Central memory CD8-positive, alpha-beta T cell (primary cell): Measurements from ENCODE around the gene REXO4.
"Not testable (repeated sequence)": the region's sequence is repeated elsewhere in the genome, so short reads cannot be mapped to it uniquely, and the experiment has no call there.

ENCODE experiments used
- ATAC-seq: fragments of 150-1000 bp; cut with Tn5 transposase; replicated peaks from 2 replicates; pipeline ENCODE4 v1.10.0; 2022; ENCODE audit warnings: mild to moderate bottlenecking, moderate FRiP score, moderate number of reproducible peaks; ENCODE audit not compliant: poor library complexity, severe bottlenecking; ENCODE audit errors: extremely low read depth
- DNase-seq, 2 donors: peaks; one replicate each; pipeline ENCODE4 v3.0.0; 2021; ENCODE audit warnings: low spot score in 2 of 2
- H3K27ac Mint-ChIP-seq: one replicate; pipeline ENCODE4 v1.8.0; 2022; ENCODE audit warnings: low read depth, mild to moderate bottlenecking, moderate library complexity, mixed read lengths
- H3K27me3 Mint-ChIP-seq: one replicate; pipeline ENCODE4 v1.8.0; 2022; ENCODE audit warnings: mixed read lengths
- H3K36me3 Mint-ChIP-seq: one replicate; pipeline ENCODE4 v1.8.0; 2022; ENCODE audit warnings: mild to moderate bottlenecking, moderate library complexity, mixed read lengths; ENCODE audit not compliant: insufficient read depth
- H3K4me1 Mint-ChIP-seq: one replicate; pipeline ENCODE4 v1.8.0; 2022; ENCODE audit warnings: mixed read lengths
- H3K4me3 Mint-ChIP-seq: one replicate; pipeline ENCODE4 v1.8.0; 2022; ENCODE audit warnings: mild to moderate bottlenecking, moderate library complexity, mixed read lengths
- H3K9me3 Mint-ChIP-seq: one replicate; pipeline ENCODE4 v1.8.0; 2022; ENCODE audit warnings: mixed read lengths

REXO4 gene

GRCh38 chr9:133389025-133389557, 28.7 kb downstream of the REXO4 start:
- no peak for ATAC-seq
- H3K4me1 Mint-ChIP-seq, result no peaks in the 10 kb centered on the region
- DNase-seq, result no peak
- H3K4me3 Mint-ChIP-seq, result no peak overlapping the region
- no peaks in the 10 kb centered on the region for H3K36me3 Mint-ChIP-seq
- no peaks in the 10 kb centered on the region for H3K9me3 Mint-ChIP-seq
- no peak overlapping the region for H3K27ac Mint-ChIP-seq
- peaks cover 16% of the 10 kb centered on the region for H3K27me3 Mint-ChIP-seq

DNA sequence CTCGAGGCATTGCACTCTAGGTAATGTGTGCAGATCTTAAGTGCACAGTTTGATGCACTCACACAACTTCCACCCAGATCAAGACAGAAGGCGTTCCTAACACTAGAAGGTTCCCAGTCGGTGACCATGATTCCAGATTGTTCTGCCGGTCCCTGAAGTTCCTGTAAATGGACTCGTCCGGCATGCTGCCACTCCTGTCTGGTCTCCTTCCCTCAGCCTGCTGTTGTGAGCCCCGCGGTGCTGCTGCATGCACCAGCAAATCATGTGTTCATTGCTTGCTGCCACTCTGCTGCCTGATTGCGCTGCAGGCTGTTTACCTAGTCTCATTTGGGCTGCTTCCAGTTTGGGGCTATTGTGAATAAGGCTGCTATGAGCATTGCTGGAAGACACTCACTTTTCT, 30.1 kb downstream of the REXO4 start:
- ATAC-seq, result no peak
- Mint-ChIP-seq H3K4me1 (no peaks in the 10 kb centered on the region), H3K27ac (no peak overlapping the region), H3K9me3 (no peaks in the 10 kb centered on the region), H3K27me3 (peaks cover 16% of the 10 kb centered on the region), H3K36me3 (no peaks in the 10 kb centered on the region), H3K4me3 (no peak overlapping the region)
- DNase-seq, result no peak

GRCh38 chr9:133386338-133386737, 31.5 kb downstream of the REXO4 start:
- Mint-ChIP-seq H3K27me3 (peaks cover 16% of the 10 kb centered on the region), H3K9me3 (no peaks in the 10 kb centered on the region), H3K4me1 (no peaks in the 10 kb centered on the region), H3K4me3 (no peak overlapping the region), H3K27ac (no peak overlapping the region), H3K36me3 (no peaks in the 10 kb centered on the region)
- no peak for ATAC-seq
- no peak for DNase-seq

DNA sequence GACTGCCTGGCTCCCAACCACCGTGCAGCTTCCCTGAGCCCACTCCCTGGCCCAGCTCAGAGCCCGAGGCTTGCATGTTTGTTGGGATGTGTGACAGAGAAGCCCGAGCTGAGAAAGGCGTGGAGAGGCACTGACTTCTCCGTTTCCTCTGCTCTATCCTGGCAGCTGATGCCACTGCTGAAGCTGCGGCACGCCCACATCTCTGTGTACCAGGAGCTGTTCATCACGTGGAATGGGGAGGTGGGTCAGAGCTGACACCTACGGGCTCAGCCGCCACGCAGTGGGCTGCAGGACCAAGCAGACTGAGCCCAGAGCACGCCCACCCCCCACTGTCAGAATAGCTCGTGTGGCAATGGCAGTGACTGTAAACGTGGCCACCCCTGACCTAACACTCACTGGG, 32.4 kb downstream of the REXO4 start:
- no peaks in the 10 kb centered on the region for H3K9me3 Mint-ChIP-seq

DNA sequence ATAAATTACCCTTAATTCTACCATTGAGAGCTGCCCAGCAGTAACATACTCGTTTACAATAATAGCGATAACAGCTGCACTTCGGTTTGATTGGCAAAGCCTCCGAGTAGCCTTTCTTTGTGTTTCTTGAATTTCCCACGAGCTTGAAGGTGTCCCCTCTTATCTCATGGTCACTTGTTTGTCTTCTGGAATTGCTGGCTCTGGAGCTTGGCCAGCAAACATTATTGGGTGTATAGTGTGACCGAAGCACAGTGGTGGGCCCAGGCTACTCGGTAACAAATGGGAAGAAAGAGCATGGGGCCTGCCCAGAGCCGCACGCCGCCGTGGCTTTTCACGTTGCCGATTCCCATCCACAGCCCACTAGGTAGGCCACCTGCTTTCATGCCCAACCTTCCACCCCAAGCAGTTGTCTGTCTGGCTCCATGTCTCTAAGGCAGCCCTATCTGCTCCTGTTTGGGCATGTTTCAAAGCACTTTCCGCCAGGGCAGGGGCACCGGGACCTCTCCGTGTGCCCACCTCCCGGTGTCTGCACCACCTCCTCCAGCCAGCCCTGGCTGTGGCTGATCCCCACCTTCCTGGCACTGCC, 33.0 kb downstream of the REXO4 start:
- no peaks in the 10 kb centered on the region for H3K9me3 Mint-ChIP-seq
- no peak overlapping the region for H3K27ac Mint-ChIP-seq
- H3K27me3 Mint-ChIP-seq, result peaks cover 5% of the 10 kb centered on the region
- no peak for ATAC-seq
- no peaks in the 10 kb centered on the region for H3K36me3 Mint-ChIP-seq
- no peaks in the 10 kb centered on the region for H3K4me1 Mint-ChIP-seq
- no peak for DNase-seq
- H3K4me3 Mint-ChIP-seq, result no peak overlapping the region

More for the DNA sequence above, 32.4 kb downstream of the REXO4 start:
- Mint-ChIP-seq H3K4me1 (no peaks in the 10 kb centered on the region), H3K27me3 (peaks cover 12% of the 10 kb centered on the region), H3K36me3 (no peaks in the 10 kb centered on the region), H3K27ac (no peak overlapping the region), H3K4me3 (no peak overlapping the region)
- DNase-seq, result no peak
- ATAC-seq, result no peak

GRCh38 chr9:133383438-133383837, 34.4 kb downstream of the REXO4 start:
- H3K9me3 Mint-ChIP-seq, result no peaks in the 10 kb centered on the region
- no peaks in the 10 kb centered on the region for H3K36me3 Mint-ChIP-seq
- no peak overlapping the region for H3K4me3 Mint-ChIP-seq
- H3K27ac Mint-ChIP-seq, result no peak overlapping the region
- ATAC-seq (no peak), DNase-seq (no peak)
- no peaks in the 10 kb centered on the region for H3K27me3 Mint-ChIP-seq
- no peaks in the 10 kb centered on the region for H3K4me1 Mint-ChIP-seq

GRCh38 chr9:133382507-133383141, 35.2 kb downstream of the REXO4 start:
- no peaks in the 10 kb centered on the region for H3K9me3 Mint-ChIP-seq
- ATAC-seq (no peak), DNase-seq (no peak)
- no peaks in the 10 kb centered on the region for H3K36me3 Mint-ChIP-seq
- no peak overlapping the region for H3K27ac Mint-ChIP-seq
- no peaks in the 10 kb centered on the region for H3K4me1 Mint-ChIP-seq
- H3K4me3 Mint-ChIP-seq, result no peak overlapping the region
- H3K27me3 Mint-ChIP-seq, result no peaks in the 10 kb centered on the region

DNA sequence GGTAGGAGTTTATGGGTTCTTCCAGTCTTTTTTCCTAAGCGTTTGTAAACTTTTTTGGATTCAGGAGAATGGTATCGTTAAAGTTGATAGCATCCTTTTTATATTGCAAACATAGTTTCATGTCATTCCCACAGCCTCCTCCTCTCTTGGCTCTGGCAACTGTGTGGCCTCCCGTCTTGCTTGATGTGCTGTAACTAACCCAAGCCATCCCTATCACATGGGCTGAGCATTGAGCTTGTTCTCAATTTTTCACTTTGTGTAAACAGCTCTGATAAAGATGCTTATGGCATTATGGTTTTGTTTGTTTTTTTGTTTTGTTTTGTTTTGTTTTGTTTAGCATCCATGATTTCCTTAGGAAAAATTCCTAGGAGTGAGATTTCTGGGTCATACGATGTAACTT, 37.1 kb downstream of the REXO4 start:
- H3K36me3 Mint-ChIP-seq, result peaks cover 2% of the 10 kb centered on the region
- no peaks in the 10 kb centered on the region for H3K4me1 Mint-ChIP-seq
- ATAC-seq, result no peak
- H3K27me3 Mint-ChIP-seq, result no peaks in the 10 kb centered on the region
- H3K27ac Mint-ChIP-seq, result no peak overlapping the region
- H3K4me3 Mint-ChIP-seq, result no peak overlapping the region
- no peak for DNase-seq
- no peaks in the 10 kb centered on the region for H3K9me3 Mint-ChIP-seq

DNA sequence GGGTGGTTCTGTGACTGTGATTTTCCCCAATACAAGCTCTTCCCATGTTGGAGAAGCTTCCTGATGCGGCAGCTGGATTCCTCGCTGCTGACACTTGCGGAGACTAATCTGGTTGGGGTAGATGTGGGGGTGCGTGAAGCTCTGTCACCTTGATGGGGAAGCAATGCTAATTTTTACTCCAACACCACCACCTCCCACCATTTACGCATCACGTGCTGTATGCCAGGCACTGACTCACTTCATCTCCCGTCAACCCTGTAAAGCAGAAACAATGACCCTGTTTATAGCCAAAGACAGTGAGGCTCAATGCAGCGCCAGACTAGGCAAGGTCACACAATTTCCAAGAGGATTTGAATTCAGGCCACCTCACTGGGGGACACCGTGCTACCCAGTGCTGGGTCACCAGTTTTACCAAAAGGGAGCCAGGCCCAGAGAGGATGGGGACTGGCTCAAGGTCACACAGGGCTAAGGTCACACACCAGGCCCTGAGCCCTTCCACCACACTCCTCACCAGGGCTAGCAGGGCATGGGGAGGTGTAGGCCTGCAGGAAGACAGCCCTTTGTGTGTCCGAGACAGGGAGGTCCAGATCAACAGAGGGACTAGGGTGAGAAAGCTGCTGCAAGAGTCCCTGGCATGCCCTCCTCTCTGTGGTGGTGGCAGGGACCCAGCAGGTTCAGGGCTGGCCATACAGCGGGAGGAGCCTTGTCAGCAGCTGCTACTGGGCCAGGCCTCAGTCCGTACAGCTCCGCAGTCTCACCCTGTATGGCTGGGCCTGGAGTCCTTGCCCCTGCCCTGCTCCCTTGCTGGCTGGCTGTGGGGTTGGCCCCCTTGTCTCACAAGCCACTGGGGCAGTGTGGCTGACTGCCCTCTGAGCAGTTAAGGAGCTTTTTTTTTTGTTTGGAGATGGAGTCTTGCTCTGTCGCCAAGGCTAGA, 38.4 kb downstream of the REXO4 start:
- DNase-seq (no peak), ATAC-seq (no peak)
- H3K9me3 Mint-ChIP-seq, result no peaks in the 10 kb centered on the region
- H3K36me3 Mint-ChIP-seq, result peaks cover 10% of the 10 kb centered on the region
- H3K27ac Mint-ChIP-seq, result no peak overlapping the region
- no peaks in the 10 kb centered on the region for H3K27me3 Mint-ChIP-seq
- H3K4me3 Mint-ChIP-seq, result no peak overlapping the region
- H3K4me1 Mint-ChIP-seq, result peaks cover 9% of the 10 kb centered on the region

DNA sequence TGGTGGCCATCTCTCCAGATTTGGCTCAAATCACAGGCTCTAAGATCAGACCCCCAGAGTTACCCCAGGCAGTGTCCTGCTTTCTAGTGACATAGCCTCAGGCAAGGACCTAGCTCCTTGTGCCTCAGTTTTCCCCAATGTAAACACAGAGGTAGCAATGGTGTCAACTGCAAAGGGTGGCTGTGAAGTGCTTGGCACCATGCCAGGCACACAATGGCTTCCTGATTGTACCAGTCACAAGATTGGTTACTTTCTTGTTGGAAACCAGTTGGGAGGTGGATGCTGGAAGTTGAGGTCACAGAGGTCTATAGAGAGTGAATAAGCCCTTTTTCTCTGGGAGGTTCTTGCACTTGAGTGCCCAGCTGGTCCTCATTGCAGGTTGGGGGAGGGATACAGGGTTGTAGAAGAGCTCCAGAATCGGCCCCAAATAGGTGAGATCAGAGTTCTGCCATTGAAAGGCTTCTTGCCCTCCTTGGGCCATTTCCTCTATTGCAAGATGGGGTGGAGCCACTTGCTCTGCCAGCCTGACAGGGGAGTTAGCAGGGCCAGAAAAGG, 39.3 kb downstream of the REXO4 start:
- no peak overlapping the region for H3K4me3 Mint-ChIP-seq
- H3K36me3 Mint-ChIP-seq, result peaks cover 13% of the 10 kb centered on the region

GRCh38 chr9:133377721-133378216, 40.0 kb downstream of the REXO4 start:
- Mint-ChIP-seq H3K27me3 (no peaks in the 10 kb centered on the region), H3K27ac (no peak overlapping the region), H3K4me1 (peaks cover 18% of the 10 kb centered on the region), H3K36me3 (peaks cover 16% of the 10 kb centered on the region), H3K4me3 (no peak overlapping the region), H3K9me3 (no peaks in the 10 kb centered on the region)
- no peak for DNase-seq
- no peak for ATAC-seq

More for the DNA sequence above, 39.3 kb downstream of the REXO4 start:
- Mint-ChIP-seq H3K27me3 (no peaks in the 10 kb centered on the region), H3K27ac (no peak overlapping the region), H3K4me1 (peaks cover 15% of the 10 kb centered on the region), H3K9me3 (no peaks in the 10 kb centered on the region)
- ATAC-seq, result no peak
- DNase-seq, result no peak

DNA sequence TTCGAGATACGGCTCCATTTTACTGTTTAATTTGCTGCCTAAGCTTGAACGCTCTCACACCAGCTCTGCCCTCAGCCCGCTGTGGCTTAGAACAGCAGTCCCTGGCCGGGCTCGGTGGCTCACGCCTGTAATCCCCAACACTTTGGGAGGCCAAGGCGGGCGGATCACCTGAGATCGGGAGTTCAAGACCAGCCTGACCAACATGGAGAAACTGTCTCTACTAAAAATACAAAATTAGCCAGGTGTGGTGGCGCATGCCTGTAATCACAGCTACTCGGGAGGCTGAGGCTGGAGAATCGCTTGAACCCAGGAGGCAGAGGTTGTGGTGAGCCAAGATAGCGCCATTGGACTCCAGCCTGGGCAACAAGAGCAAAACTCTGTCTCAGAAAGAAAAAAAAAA, 40.5 kb downstream of the REXO4 start:
- not testable (repeated sequence) for H3K9me3 Mint-ChIP-seq, H3K27ac Mint-ChIP-seq, DNase-seq, H3K27me3 Mint-ChIP-seq, ATAC-seq
- Mint-ChIP-seq H3K4me3 (peak overlapping the region; percentile 23), H3K36me3 (peaks cover 21% of the 10 kb centered on the region), H3K4me1 (peaks cover 23% of the 10 kb centered on the region)
